GM10248 (cell line): ENCODE data around the gene POLK.
"Not testable (repeated sequence)": the region's sequence is repeated elsewhere in the genome, so short reads cannot be mapped to it uniquely, and the experiment has no call there.

Source experiments
- CTCF ChIA-PET: fragments of 300-600 bp; sonication (Branson Sonifier 250); formaldehyde crosslinking; extraction: SDS; loops from one replicate; lab custom pipeline; 2021; ENCODE audit warnings: antibody characterized with exemption; lab: Yijun Ruan, JAX
- POLR2A ChIA-PET: fragments of 350-650 bp; sonication (Branson Sonifier 250); formaldehyde crosslinking; extraction: SDS; loops from one replicate; lab custom pipeline; 2020; ENCODE audit warnings: antibody characterized with exemption; lab: Yijun Ruan, JAX
- DNase-seq: peaks from one replicate; pipeline ENCODE4 v3.0.0; 2012; ENCODE audit errors: extremely low spot score
- TF ChIP-seq, protein P1 (sequence below): IDR thresholded peaks from 2 replicates; pipeline ENCODE4 v1.5.1; 2012; ENCODE audit warnings: mild to moderate bottlenecking, low read depth; ENCODE audit errors: extremely low read depth, missing control alignments, control extremely low read depth

POLK gene

DNA sequence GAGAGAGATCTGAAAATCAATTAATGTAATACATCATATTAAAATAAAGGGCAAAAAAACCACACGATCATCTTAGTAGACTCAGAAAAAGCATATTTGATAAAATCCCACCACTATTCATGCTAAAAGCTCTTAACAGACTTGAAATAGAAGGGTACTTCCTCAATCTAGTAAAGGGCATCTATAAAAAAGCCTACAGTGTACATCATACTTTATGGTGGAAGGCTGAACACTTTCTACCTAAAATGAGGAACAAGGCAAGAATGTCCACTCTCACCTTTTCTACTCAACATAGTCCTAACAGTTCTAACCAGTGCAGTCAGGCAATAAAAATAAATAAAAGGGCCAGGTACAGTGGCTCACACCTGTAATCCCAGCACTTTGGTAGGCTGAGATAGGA, 38.9 kb downstream of the POLK start:
- POLR2A ChIA-PET, result no interaction called here
- TF ChIP-seq, protein P1, sequence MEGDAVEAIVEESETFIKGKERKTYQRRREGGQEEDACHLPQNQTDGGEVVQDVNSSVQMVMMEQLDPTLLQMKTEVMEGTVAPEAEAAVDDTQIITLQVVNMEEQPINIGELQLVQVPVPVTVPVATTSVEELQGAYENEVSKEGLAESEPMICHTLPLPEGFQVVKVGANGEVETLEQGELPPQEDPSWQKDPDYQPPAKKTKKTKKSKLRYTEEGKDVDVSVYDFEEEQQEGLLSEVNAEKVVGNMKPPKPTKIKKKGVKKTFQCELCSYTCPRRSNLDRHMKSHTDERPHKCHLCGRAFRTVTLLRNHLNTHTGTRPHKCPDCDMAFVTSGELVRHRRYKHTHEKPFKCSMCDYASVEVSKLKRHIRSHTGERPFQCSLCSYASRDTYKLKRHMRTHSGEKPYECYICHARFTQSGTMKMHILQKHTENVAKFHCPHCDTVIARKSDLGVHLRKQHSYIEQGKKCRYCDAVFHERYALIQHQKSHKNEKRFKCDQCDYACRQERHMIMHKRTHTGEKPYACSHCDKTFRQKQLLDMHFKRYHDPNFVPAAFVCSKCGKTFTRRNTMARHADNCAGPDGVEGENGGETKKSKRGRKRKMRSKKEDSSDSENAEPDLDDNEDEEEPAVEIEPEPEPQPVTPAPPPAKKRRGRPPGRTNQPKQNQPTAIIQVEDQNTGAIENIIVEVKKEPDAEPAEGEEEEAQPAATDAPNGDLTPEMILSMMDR, result no peak
- DNase-seq, result no peak
- CTCF ChIA-PET, result no interaction called here

DNA sequence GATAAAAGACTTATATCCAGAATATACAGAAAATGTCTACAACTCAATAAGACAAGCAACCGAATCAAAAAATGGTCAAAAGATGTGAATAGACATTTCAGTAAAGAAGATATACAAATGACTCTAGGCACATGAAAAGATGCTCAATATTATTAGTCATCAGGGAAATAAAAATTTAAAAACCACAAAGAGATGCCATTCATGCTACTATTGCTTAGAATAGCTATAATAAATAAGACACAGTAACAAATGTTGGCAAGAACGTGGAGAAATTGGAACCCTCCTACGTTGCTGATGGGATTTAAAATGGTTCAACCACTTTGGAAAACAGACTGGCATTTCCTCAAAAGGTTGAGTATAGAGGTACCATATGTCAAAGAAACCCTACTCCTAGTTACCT, 39.8 kb downstream of the POLK start:
- TF ChIP-seq, protein P1, result no peak
- POLR2A ChIA-PET, result no interaction called here
- DNase-seq, result no peak
- CTCF ChIA-PET, result interaction anchor here (0.7 to 1.7 kb wide), 5 partner anchors 9 to 20 kb away, joined by 3 to 10 read pairs (median 4); no protein-coding TSS in a partner anchor

DNA sequence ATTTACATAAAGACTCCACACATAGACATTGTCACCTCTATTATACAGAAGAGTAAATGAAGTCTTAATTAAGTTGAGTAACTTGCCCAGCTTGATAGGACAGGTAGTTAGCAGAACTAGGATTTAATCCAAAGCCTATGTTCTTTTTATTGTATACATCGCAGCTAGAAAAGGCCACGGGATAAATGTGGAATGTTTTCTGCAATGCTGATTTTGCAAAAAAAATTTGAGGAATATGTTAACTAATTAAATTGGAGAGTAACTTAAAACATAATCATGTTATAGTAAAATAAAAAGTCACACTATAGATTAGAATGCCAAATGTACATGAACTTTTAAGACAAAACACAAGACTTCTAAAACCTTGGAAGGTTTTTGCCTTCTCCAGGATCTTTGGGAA, 41.1 kb downstream of the POLK start:
- CTCF ChIA-PET, result interaction anchor here (1.2 to 1.7 kb wide), 3 partner anchors 10 to 13 kb away, joined by 5 to 10 read pairs (median 6); no protein-coding TSS in a partner anchor
- DNase-seq, result no peak
- POLR2A ChIA-PET, result no interaction called here
- TF ChIP-seq, protein P1, result no peak

DNA sequence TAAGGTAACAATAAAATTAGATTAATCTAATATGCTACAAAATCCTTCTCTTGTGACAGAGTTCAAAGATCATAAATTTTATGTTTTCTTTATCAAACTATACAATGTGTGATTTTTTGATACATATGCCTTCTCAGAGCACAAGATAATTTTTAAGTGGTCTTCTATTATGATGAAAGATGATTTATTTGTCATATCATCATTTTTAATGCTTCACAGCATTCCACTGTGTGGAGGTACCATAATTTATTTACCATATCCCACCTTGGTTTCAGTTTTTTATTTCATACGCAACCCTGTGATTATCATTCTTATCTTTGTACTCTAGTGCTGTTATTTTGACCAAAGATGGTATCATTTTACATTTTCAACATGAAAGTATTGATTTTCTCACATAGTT, 41.7 kb downstream of the POLK start:
- CTCF ChIA-PET, result interaction anchor here (1.2 to 1.7 kb wide), 2 partner anchors 9 to 13 kb away, joined by 5 to 10 read pairs; no protein-coding TSS in a partner anchor
- POLR2A ChIA-PET, result no interaction called here
- DNase-seq, result no peak
- TF ChIP-seq, protein P1, result no peak

DNA sequence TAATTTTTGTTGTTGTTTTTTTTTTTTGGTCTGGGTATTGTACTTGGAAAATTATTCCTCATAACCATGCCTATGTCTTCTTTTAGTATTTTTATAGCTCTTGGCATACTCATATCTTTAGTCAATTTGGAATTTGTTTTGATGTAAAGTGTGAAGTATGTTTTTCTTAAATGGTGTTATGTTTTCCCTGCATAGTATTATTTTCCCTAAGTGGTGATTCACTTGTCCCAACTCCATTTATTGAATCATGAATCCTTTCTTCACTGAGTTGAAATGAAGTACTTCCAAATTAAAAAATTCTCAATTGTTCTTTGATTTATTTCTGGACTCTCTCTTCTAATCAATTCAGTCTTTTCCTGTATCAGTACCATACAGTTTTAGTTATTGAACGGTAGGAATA, 46.5 kb downstream of the POLK start:
- POLR2A ChIA-PET, result no interaction called here
- TF ChIP-seq, protein P1, result no peak
- DNase-seq, result no peak
- CTCF ChIA-PET, result interaction anchor here (1.1 to 1.4 kb wide), 2 partner anchors 8 to 12 kb away, joined by 3 to 4 read pairs; no protein-coding TSS in a partner anchor

DNA sequence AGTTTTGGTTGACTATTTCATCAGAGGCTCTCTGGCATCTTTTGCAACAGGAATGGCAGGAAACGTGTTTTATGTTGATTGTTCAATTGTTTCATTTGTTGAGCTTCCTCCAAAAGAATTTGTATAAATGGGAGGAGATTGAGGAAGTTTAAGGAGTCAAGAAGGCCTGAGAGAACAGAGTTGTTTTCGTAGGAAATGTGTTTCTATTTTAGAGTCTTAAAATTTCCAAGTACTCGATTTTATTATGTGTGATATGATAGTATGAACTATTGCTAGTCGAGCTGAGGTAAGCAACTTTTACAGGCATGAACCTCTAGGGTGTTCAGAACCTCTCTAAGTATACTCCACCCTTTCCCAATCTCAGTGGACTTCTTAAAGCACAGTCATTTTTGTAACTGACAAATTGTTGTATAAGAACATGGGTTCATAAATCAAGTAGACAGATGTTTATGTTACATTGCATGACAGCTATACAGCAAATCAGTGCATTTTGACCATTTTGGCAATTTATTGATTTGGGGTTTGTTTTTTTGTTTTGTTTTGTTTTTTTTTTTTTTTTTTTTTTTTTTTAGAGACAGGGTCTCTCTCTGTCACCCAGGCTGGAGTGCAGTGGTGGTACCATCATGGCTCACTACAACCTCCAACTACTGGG, 47.4 kb downstream of the POLK start:
- TF ChIP-seq, protein P1, result no peak
- ChIA-PET POLR2A (no interaction called here), CTCF (no interaction called here)
- no peak for DNase-seq

DNA sequence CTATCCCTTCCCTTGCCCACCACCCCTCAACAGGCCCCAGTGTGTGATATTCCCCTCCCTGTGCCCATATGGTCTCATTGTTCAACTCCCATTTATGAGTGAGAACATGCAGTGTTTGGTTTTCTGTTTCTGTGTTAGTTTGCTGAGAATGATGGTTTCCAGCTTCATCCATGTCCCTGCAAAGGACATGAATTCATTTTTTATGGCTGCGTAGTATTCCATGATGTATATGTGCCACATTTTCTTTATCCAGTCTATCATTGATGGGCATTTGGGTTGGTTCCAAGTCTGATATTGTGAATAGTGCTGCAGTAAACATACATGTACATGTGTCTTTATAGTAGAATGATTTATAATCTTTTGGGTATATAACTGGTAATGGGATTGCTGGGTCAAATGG, 49.0 kb downstream of the POLK start:
- CTCF ChIA-PET, result interaction anchor here (1.0 kb wide), 1 partner anchor 16 kb away, joined by 4 read pairs; no protein-coding TSS in a partner anchor
- POLR2A ChIA-PET, DNase-seq: not testable (repeated sequence)

DNA sequence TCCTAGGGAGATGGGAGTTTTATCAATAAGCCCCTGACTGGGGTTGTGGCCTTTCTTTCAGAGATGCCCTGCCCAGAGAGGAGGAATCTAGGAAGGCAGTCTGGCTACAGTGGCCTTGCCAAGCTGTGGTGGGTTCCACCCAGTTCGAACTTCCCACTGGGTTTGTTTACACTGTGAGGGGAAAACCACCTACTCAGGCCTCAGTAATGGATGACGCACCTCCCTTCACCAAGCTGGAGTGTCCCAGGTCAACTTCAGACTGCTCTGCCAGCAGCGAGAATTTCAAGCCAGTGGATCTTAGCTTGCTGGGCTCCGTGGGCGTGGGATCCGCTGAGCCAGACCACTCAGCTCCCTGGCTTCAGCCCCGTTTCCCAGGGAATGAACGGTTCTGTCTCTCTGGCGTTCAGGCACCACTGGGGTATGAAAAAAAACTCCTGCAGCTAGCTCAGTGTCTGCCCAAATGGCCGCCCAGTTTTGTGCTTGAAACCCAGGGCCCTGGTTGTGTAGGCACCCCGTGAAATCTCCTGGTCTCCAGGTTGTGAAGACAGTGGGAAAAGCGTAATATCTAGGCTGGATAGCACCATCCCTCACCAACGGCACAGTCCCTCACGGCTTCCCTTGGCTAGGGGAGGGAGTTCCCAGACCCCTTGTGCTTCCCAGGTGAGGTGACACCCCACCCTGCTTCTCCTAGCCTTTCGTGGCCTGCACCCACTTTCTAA, 54.5 kb downstream of the POLK start:
- CTCF ChIA-PET, result interaction anchor here (0.7 to 4.7 kb wide), 7 partner anchors 8 to 115 kb away, joined by 3 to 15 read pairs (median 3); no protein-coding TSS in a partner anchor
- POLR2A ChIA-PET, result interaction anchor here (1.9 kb wide), 1 partner anchor 229 kb away, joined by 12 read pairs; the partner anchor contains the start of gene HMGCR
- DNase-seq, result not testable (repeated sequence)
